Measurements from ENCODE around the gene PRDM16. TPM values are rescaled to one million over a fixed set of nuclear protein-coding genes. Genes with fewer than 3 reads are reported as not detected.

The PRDM16 gene
- polyA plus RNA-seq, 2 of the 4 experiments (the other 2 are of a cell fraction): 0.03 to 0.35 TPM

DNA sequence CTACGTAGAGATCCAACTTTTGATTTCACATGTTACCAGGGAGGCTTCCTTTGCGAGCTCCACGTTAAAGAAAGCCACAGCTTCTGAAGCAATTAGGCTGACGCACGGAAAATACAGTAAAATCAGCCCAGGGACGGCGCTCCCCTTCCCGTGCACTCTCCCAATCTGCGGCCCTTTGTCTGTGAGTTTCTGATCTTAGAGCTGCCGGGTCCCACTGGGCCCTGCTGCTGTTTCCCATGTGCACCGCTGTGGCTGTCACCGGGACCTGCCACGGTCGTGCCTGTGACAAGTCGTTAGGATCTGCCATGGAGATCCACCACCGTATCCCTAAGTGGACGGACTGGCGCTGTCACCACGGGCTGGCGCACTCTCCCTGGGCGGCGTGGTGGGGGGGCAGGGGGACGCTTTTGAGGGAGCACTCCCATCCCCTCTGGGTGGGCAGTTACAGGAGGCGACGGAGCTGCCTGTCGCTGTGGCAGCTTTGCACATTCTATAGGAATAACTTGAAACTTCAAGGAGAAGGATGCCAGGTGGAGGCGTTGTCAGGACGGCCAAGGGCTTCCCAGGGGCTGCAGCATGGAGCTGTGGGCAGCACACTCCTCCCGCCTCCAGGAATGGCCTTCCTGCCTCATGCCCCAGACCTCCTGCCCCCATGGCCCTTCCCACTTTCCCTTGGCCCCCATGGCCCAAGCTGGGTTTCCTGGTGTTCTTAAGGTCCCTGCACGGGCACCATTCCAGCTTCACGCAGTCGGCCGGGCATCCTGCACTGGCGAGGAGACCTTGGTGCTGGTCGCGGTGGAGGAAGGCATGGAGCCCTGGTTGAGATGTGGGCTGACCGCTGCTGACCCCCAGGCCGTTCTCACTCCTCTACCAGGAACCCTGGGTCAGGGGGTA, 85.1 kb downstream of the PRDM16 start:
- no peaks in the 10 kb centered on the region for H3K4me1 ChIP-seq
- WGBS (ENCODE audit: missing lambda C conversion rate): 52% methylated on average over 11 of the region's 38 CpGs
- ChIA-PET POLR2A (no interaction called here), CTCF (no interaction called here)
- ATAC-seq: no peak
- no peak overlapping the region for H3K4me3 ChIP-seq
- no peak for FAIRE-seq
- H3K27ac ChIP-seq: no peak overlapping the region
- H3K4me2 ChIP-seq: no peak overlapping the region
- H3K9me3 ChIP-seq: no peaks in the 10 kb centered on the region
- DNase-seq (ENCODE audit: low read depth in 1 of 2, low spot score in 1 of 2): no peak
- TF ChIP-seq, protein P1, sequence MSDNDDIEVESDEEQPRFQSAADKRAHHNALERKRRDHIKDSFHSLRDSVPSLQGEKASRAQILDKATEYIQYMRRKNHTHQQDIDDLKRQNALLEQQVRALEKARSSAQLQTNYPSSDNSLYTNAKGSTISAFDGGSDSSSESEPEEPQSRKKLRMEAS (IDR thresholded peaks at IDR 0.05): no peak
- no peak for TF ChIP-seq CHD4 (IDR thresholded peaks at IDR 0.05; ENCODE audit: borderline replicate concordance)
- no peak for TF ChIP-seq MAZ (IDR thresholded peaks at IDR 0.05; ENCODE audit: borderline replicate concordance, low read depth, low read length)
- no peak for TF ChIP-seq NFE2L2 (conservative IDR thresholded peaks at IDR 0.05; ENCODE audit: low read length)
- no peak for TF ChIP-seq RNF2 (IDR thresholded peaks at IDR 0.05; ENCODE audit: borderline replicate concordance, low read depth)
- TF ChIP-seq ZSCAN20 (CRISPR knock-in tag; IDR thresholded peaks at IDR 0.05): no peak
- TF ChIP-seq POLR2A (IDR thresholded peaks at IDR 0.05; ENCODE audit: low read length): no peak
- TF ChIP-seq, protein P2, sequence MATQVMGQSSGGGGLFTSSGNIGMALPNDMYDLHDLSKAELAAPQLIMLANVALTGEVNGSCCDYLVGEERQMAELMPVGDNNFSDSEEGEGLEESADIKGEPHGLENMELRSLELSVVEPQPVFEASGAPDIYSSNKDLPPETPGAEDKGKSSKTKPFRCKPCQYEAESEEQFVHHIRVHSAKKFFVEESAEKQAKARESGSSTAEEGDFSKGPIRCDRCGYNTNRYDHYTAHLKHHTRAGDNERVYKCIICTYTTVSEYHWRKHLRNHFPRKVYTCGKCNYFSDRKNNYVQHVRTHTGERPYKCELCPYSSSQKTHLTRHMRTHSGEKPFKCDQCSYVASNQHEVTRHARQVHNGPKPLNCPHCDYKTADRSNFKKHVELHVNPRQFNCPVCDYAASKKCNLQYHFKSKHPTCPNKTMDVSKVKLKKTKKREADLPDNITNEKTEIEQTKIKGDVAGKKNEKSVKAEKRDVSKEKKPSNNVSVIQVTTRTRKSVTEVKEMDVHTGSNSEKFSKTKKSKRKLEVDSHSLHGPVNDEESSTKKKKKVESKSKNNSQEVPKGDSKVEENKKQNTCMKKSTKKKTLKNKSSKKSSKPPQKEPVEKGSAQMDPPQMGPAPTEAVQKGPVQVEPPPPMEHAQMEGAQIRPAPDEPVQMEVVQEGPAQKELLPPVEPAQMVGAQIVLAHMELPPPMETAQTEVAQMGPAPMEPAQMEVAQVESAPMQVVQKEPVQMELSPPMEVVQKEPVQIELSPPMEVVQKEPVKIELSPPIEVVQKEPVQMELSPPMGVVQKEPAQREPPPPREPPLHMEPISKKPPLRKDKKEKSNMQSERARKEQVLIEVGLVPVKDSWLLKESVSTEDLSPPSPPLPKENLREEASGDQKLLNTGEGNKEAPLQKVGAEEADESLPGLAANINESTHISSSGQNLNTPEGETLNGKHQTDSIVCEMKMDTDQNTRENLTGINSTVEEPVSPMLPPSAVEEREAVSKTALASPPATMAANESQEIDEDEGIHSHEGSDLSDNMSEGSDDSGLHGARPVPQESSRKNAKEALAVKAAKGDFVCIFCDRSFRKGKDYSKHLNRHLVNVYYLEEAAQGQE (IDR thresholded peaks at IDR 0.05): no peak
- no peak for TF ChIP-seq BHLHE40 (IDR thresholded peaks at IDR 0.05; ENCODE audit: low read depth, low read length)
- no peak for TF ChIP-seq ZC3H11A (IDR thresholded peaks at IDR 0.05)
- TF ChIP-seq HES2 (IDR thresholded peaks at IDR 0.05): no peak
- no peak for TF ChIP-seq NR3C1 (IDR thresholded peaks at IDR 0.05)
- TF ChIP-seq PBX3 (IDR thresholded peaks at IDR 0.05): no peak
- TF ChIP-seq, protein P3, sequence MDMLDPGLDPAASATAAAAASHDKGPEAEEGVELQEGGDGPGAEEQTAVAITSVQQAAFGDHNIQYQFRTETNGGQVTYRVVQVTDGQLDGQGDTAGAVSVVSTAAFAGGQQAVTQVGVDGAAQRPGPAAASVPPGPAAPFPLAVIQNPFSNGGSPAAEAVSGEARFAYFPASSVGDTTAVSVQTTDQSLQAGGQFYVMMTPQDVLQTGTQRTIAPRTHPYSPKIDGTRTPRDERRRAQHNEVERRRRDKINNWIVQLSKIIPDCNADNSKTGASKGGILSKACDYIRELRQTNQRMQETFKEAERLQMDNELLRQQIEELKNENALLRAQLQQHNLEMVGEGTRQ (IDR thresholded peaks at IDR 0.05): no peak

DNA sequence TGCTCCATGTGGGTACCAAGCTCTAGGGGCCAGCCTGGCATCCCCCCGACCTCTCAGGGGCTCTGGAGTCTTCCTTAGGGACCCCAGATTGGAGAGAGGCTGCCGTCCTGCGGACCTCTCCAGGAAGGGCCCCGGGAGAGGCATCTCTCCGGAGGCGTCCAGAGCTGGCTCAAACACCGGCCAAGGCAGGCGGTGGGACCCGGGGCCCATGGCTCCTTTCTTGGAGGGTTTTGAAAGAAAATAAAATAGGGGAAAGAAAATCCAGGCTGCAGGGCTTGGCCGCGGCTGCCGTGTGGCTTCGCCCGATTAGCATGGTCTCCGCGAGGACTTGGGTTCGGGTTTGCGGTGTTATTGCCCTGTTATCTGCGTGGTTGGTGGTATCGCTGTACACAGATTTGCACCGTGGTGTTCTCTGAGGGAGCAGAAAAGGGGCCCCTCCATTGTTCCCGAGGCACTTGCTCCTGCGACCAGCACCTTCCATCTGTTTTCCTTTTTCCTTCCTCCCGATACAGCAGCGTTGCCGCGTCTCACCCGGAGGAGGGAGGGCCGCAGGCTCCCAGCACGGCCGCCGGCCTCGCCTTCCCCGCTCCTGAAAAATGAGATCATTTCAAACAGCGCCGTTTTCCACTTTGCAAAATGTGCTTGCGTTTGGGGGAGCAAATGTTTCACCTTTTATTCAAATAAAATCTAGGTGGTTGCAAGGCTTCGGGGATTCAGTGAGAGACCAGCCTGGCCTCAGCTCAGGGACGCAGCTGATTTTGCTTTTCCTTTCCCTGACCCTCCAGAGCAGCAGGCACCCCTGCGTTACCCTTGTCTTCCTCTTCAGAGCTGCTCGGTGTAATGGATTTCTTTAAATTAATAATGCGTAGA, 86.3 kb downstream of the PRDM16 start:
- H3K4me3 ChIP-seq: no peak overlapping the region
- no peak overlapping the region for H3K4me2 ChIP-seq
- no peaks in the 10 kb centered on the region for H3K4me1 ChIP-seq
- no peaks in the 10 kb centered on the region for H3K9me3 ChIP-seq
- WGBS (ENCODE audit: missing lambda C conversion rate): 68% methylated on average over 41 of the region's 42 CpGs
- no peak for FAIRE-seq
- no peak for ATAC-seq
- ChIA-PET CTCF (no interaction called here), POLR2A (no interaction called here)
- no peak overlapping the region for H3K27ac ChIP-seq
- DNase-seq (ENCODE audit: low read depth in 1 of 2, low spot score in 1 of 2): no peak
- no peak for TF ChIP-seq HOXA7 (CRISPR knock-in tag; IDR thresholded peaks at IDR 0.05)
- no peak for TF ChIP-seq BHLHE40 (IDR thresholded peaks at IDR 0.05; ENCODE audit: low read depth, low read length)
- TF ChIP-seq POLR2AphosphoS2 (conservative IDR thresholded peaks at IDR 0.05; ENCODE audit: low read length): no peak
- TF ChIP-seq, protein P4, sequence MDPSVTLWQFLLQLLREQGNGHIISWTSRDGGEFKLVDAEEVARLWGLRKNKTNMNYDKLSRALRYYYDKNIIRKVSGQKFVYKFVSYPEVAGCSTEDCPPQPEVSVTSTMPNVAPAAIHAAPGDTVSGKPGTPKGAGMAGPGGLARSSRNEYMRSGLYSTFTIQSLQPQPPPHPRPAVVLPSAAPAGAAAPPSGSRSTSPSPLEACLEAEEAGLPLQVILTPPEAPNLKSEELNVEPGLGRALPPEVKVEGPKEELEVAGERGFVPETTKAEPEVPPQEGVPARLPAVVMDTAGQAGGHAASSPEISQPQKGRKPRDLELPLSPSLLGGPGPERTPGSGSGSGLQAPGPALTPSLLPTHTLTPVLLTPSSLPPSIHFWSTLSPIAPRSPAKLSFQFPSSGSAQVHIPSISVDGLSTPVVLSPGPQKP (IDR thresholded peaks at IDR 0.05; ENCODE audit: low read depth, low read length): no peak
- TF ChIP-seq JUN (IDR thresholded peaks at IDR 0.05): no peak
- no peak for TF ChIP-seq CBX8 (IDR thresholded peaks at IDR 0.05)
- no peak for TF ChIP-seq MAZ (IDR thresholded peaks at IDR 0.05; ENCODE audit: borderline replicate concordance, low read depth, low read length)
- no peak for TF ChIP-seq NPAS2 (CRISPR knock-in tag; IDR thresholded peaks at IDR 0.05; ENCODE audit: borderline replicate concordance)
- TF ChIP-seq, protein P5, sequence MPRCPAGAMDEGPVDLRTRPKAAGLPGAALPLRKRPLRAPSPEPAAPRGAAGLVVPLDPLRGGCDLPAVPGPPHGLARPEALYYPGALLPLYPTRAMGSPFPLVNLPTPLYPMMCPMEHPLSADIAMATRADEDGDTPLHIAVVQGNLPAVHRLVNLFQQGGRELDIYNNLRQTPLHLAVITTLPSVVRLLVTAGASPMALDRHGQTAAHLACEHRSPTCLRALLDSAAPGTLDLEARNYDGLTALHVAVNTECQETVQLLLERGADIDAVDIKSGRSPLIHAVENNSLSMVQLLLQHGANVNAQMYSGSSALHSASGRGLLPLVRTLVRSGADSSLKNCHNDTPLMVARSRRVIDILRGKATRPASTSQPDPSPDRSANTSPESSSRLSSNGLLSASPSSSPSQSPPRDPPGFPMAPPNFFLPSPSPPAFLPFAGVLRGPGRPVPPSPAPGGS (IDR thresholded peaks at IDR 0.05): no peak
- no peak for TF ChIP-seq PHF8 (IDR thresholded peaks at IDR 0.05; ENCODE audit: borderline replicate concordance, low read depth)
- no peak for TF ChIP-seq SREBF2 (IDR thresholded peaks at IDR 0.05)
- no peak for TF ChIP-seq NR3C1 (IDR thresholded peaks at IDR 0.05)
- TF ChIP-seq HOXB5 (CRISPR knock-in tag; IDR thresholded peaks at IDR 0.05): no peak
- TF ChIP-seq RAD21 (conservative IDR thresholded peaks at IDR 0.05 in 1 of 2, IDR thresholded peaks at IDR 0.05 in 1 of 2): no peak
- no peak for TF ChIP-seq NFE2L2 (conservative IDR thresholded peaks at IDR 0.05; ENCODE audit: low read length)

Measured in A549 (cell line).